ENCODE data around the gene CCDC34. TPM values are rescaled to one million over a fixed set of nuclear protein-coding genes. Genes with fewer than 3 reads are reported as not detected.

Gene CCDC34
- total and polyA plus RNA-seq, 4 donors: 1.1 to 10.5 (median 1.5) TPM

GRCh38 chr11:27396259-27396839 lies 33.3 kb upstream of the CCDC34 start (continued):
- TF ChIP-seq RAD21 (IDR thresholded peaks at IDR 0.05): no peak
- TF ChIP-seq YY1 (IDR thresholded peaks at IDR 0.05): no peak

GRCh38 chr11:27395556-27396258 lies 32.7 kb upstream of the CCDC34 start:
- H3K9ac ChIP-seq (ENCODE audit: low read depth in 1 of 2, low read length in 2 of 2): peak overlapping the region; percentile 45 to 73
- H3K4me1 ChIP-seq (ENCODE audit: control insufficient read depth in 4 of 4, insufficient read depth in 4 of 4, low read length in 3 of 4): peaks cover 4 to 57% (median 48%) of the 10 kb centered on the region in 4 donors
- WGBS: 19% methylated on average over 7 of the region's 7 CpGs
- peak in 1 of 2 donors; percentile 52 for TF ChIP-seq EGR1 (IDR thresholded peaks at IDR 0.05; ENCODE audit: low read depth in 2 of 2)
- TF ChIP-seq ATF3 (IDR thresholded peaks at IDR 0.05): peak; percentile 28
- TF ChIP-seq SP1 (IDR thresholded peaks at IDR 0.05): peak; percentile 90
- TF ChIP-seq NR2F2 (IDR thresholded peaks at IDR 0.05): no peak
- TF ChIP-seq FOXA2 (IDR thresholded peaks at IDR 0.05): peak; percentile 92
- peak; percentile 61 for TF ChIP-seq MAX (IDR thresholded peaks at IDR 0.05)
- TF ChIP-seq ZBTB33 (IDR thresholded peaks at IDR 0.05): peak; percentile 21
- peak; percentile 77 to 87 for TF ChIP-seq HNF4A (conservative IDR thresholded peaks at IDR 0.05)
- peak; percentile 45 to 64 for TF ChIP-seq RAD21 (IDR thresholded peaks at IDR 0.05)
- TF ChIP-seq JUND (IDR thresholded peaks at IDR 0.05): peak in 1 of 2 donors; percentile 83
- TF ChIP-seq TAF1 (conservative IDR thresholded peaks at IDR 0.05): peak; percentile 44
- TF ChIP-seq GABPA (IDR thresholded peaks at IDR 0.05 in 1 of 2, conservative IDR thresholded peaks at IDR 0.05 in 1 of 2): no peak
- TF ChIP-seq RXRA (IDR thresholded peaks at IDR 0.05): peak; percentile 53 to 79
- TF ChIP-seq CTCF (IDR thresholded peaks at IDR 0.05; ENCODE audit: low read depth, low read length, missing input control): no peak
- TF ChIP-seq HNF4G (IDR thresholded peaks at IDR 0.05): peak; percentile 8
- peak; percentile 71 for TF ChIP-seq YY1 (IDR thresholded peaks at IDR 0.05)
- peak; percentile 96 for TF ChIP-seq REST (IDR thresholded peaks at IDR 0.05)
- peak; percentile 83 for TF ChIP-seq FOXA1 (IDR thresholded peaks at IDR 0.05)
- DNase-seq (ENCODE audit: low spot score): no peak
- H3K27me3 ChIP-seq (ENCODE audit: control insufficient read depth in 4 of 4, insufficient read depth in 4 of 4, low read length in 3 of 4): no peaks in the 10 kb centered on the region
- H3K4me3 ChIP-seq (ENCODE audit: low read depth in 1 of 3, low read length in 3 of 3): peak overlapping the region; percentile 1 to 61 (median 36)
- no peaks in the 10 kb centered on the region for H3K9me3 ChIP-seq (ENCODE audit: control insufficient read depth in 4 of 4, low read length in 3 of 4)
- no peaks in the 10 kb centered on the region for H3K36me3 ChIP-seq (ENCODE audit: control insufficient read depth in 4 of 4, insufficient read depth in 3 of 4, low read depth in 1 of 4, low read length in 3 of 4)
- H3K27ac ChIP-seq (ENCODE audit: low read depth in 1 of 2, low read length in 2 of 2): peak overlapping the region; percentile 89 to 91

Data from liver (tissue), 9 donors.